PC-3 (cell line): ENCODE data around the gene PRPF6. TPM values are rescaled to one million over a fixed set of nuclear protein-coding genes. Genes with fewer than 3 reads are reported as not detected.

Experiments
- ATAC-seq: fragments of 200-7000 bp; cut with Tn5 transposase; 2 replicates; pipeline ENCODE4 v1.9.1; 2020; ENCODE audit warnings: mild to moderate bottlenecking, moderate library complexity
- BruUV-seq: library from RNA; stranded (reverse); fragments of 400-500 nt; replicated peaks from 2 replicates; lab custom pipeline; 2021; lab: Mats Ljungman, UMichigan
- CTCF ChIA-PET: fragments of 300-600 bp; sonication (Branson Sonifier 250); formaldehyde crosslinking; loops from one replicate; lab custom pipeline; 2022; ENCODE audit warnings: antibody characterized with exemption; lab: Charles Lee
- POLR2A ChIA-PET: fragments of 300-600 bp; sonication (Branson Sonifier 250); formaldehyde crosslinking; loops from one replicate; lab custom pipeline; 2022; ENCODE audit warnings: antibody characterized with exemption; ENCODE audit not compliant: unreplicated experiment; lab: Charles Lee
- DNase-seq: peaks from one replicate; pipeline ENCODE4 v3.0.0-alpha.2; 2015
- H2AFZ ChIP-seq: fragments of 300-600 bp; sonication (generic); 2 replicates; pipeline ENCODE4 v1.6.0; 2016; ENCODE audit warnings: antibody characterized with exemption, low read length
- H3F3A ChIP-seq: fragments of 300-600 bp; sonication (generic); one replicate; pipeline ENCODE4 v1.6.0; 2017; ENCODE audit warnings: antibody characterized with exemption, low read length, control low read depth, mild to moderate bottlenecking; ENCODE audit not compliant: unreplicated experiment
- H3K27ac ChIP-seq: fragments of 300-600 bp; sonication (generic); 2 replicates; pipeline ENCODE4 v1.5.1; 2016; ENCODE audit warnings: mild to moderate bottlenecking, low read length
- H3K27me3 ChIP-seq: fragments of 300-600 bp; sonication (generic); 2 replicates; pipeline ENCODE4 v1.6.1; 2016; ENCODE audit warnings: low read length, mixed read lengths
- H3K36me3 ChIP-seq: fragments of 300-600 bp; sonication (generic); 2 replicates; pipeline ENCODE4 v1.6.1; 2016; ENCODE audit warnings: low read depth, mixed run types, low read length, mixed read lengths
- H3K4me1 ChIP-seq: fragments of 300-600 bp; sonication (generic); 2 replicates; pipeline ENCODE4 v1.5.1; 2016; ENCODE audit warnings: low read length; ENCODE audit not compliant: insufficient read depth
- H3K4me2 ChIP-seq: fragments of 300-600 bp; sonication (generic); 2 replicates; pipeline ENCODE4 v1.6.0; 2016; ENCODE audit warnings: low read length
- H3K4me3 ChIP-seq: fragments of 300-600 bp; sonication (generic); 2 replicates; pipeline ENCODE4 v1.5.1; 2016; ENCODE audit warnings: mild to moderate bottlenecking, low read length, mixed read lengths
- H3K79me2 ChIP-seq: fragments of 300-600 bp; sonication (generic); 2 replicates; pipeline ENCODE4 v1.6.1; 2017; ENCODE audit warnings: low read length, mixed read lengths
- H3K9ac ChIP-seq: fragments of 300-600 bp; sonication (generic); 2 replicates; pipeline ENCODE4 v1.6.0; 2016; ENCODE audit warnings: mild to moderate bottlenecking, low read length
- H3K9me2 ChIP-seq: fragments of 300-600 bp; sonication (generic); replicated peaks from 2 replicates; pipeline ENCODE4 v1.6.1; 2016; ENCODE audit warnings: mixed run types, low read length, mixed read lengths
- H3K9me3 ChIP-seq: fragments of 300-600 bp; sonication (generic); 2 replicates; pipeline ENCODE4 v1.6.1; 2016; ENCODE audit warnings: low read length, mixed read lengths
- H4K20me1 ChIP-seq: fragments of 300-600 bp; sonication (generic); 2 replicates; pipeline ENCODE4 v1.6.1; 2016; ENCODE audit warnings: low read length, mixed read lengths
- CTCF ChIP-seq: fragments of 300-600 bp; sonication (generic); conservative IDR thresholded peaks from 2 replicates; pipeline ENCODE4 v1.5.1; 2017; ENCODE audit warnings: antibody characterized with exemption, low read depth, mild to moderate bottlenecking, low read length
- EZH2 ChIP-seq: fragments of 300-600 bp; sonication (generic); IDR thresholded peaks from one replicate; pipeline ENCODE4 v1.6.1; 2017; ENCODE audit warnings: antibody characterized with exemption, mild to moderate bottlenecking, low read length; ENCODE audit not compliant: unreplicated experiment
- EZH2phosphoT487 ChIP-seq: fragments of 300-600 bp; sonication (generic); IDR thresholded peaks from 2 replicates; pipeline ENCODE4 v1.6.1; 2018; ENCODE audit warnings: mild to moderate bottlenecking, antibody characterized with exemption, low read length, borderline replicate concordance
- intact Hi-C: fragments of 100-400 bp; cut with micrococcal nuclease; formaldehyde crosslinking; loops from 2 replicates; pipeline ENCODE4 v1.9.0; 2023
- total RNA-seq: library from RNA; depleted of rRNA; stranded (reverse); fragments of >200 nt; gene quantifications from 2 replicates; pipeline ENCODE4 v1.2.3, GENCODE V29; 2014

PRPF6 gene
- total RNA-seq, 1 experiment from 2014 or later, result 67.1 TPM

- CTCF ChIA-PET, result no interaction called here
- POLR2A ChIA-PET, result no interaction called here
- peak overlapping the region; percentile 66 for H3K4me3 ChIP-seq
Observed at GRCh38 chr20:64042054-64042781, 61.3 kb downstream of the PRPF6 start.

GRCh38 chr20:64043768-64044167 is 62.8 kb downstream of the PRPF6 start:
- Histone ChIP-seq H3K4me2 (no peak overlapping the region), H3K9me2 (no peaks in the 10 kb centered on the region), H3K27ac (no peak overlapping the region), H3F3A (peaks cover 5% of the 10 kb centered on the region), H3K79me2 (no peaks in the 10 kb centered on the region), H3K36me3 (no peaks in the 10 kb centered on the region), H2AFZ (no peak overlapping the region), H4K20me1 (no peaks in the 10 kb centered on the region), H3K4me1 (peaks cover 25% of the 10 kb centered on the region), H3K4me3 (no peak overlapping the region), H3K27me3 (no peaks in the 10 kb centered on the region), H3K9ac (no peak overlapping the region), H3K9me3 (no peaks in the 10 kb centered on the region)
- POLR2A ChIA-PET, result no interaction called here
- ATAC-seq (no peak), DNase-seq (no peak)
- TF ChIP-seq EZH2phosphoT487, result no peak
- no peak for TF ChIP-seq CTCF
- TF ChIP-seq EZH2, result no peak
- intact Hi-C loops, result no loop called here
- CTCF ChIA-PET, result interaction anchor here (0.7 kb wide), 1 partner anchor 10 kb away, joined by 3 read pairs; no protein-coding TSS in a partner anchor
- BruUV-seq, result no TSS peak

More at GRCh38 chr20:64042054-64042781, 61.3 kb downstream of the PRPF6 start:
- H3K27me3 ChIP-seq, result no peaks in the 10 kb centered on the region
- no peaks in the 10 kb centered on the region for H3K9me2 ChIP-seq
- no peaks in the 10 kb centered on the region for H3K79me2 ChIP-seq
- H4K20me1 ChIP-seq, result no peaks in the 10 kb centered on the region
- no peak for TF ChIP-seq CTCF
- no peaks in the 10 kb centered on the region for H3K36me3 ChIP-seq
- H3K4me1 ChIP-seq, result peaks cover 25% of the 10 kb centered on the region
- no peak for ATAC-seq
- no peak overlapping the region for H3K27ac ChIP-seq
- H2AFZ ChIP-seq, result peak overlapping the region; percentile 94
- peak overlapping the region; percentile 88 for H3K4me2 ChIP-seq
- TSS peak; percentile 69 for BruUV-seq
- intact Hi-C loops, result no loop called here
- DNase-seq, result peak; percentile 16
- H3K9me3 ChIP-seq, result no peaks in the 10 kb centered on the region
- peak overlapping the region; percentile 69 for H3K9ac ChIP-seq
- peaks cover 5% of the 10 kb centered on the region for H3F3A ChIP-seq
